Immature natural killer cell (primary cell): ENCODE data around the gene RASGRF2. TPM values are rescaled to one million over a fixed set of nuclear protein-coding genes. Genes with fewer than 3 reads are reported as not detected.

Source experiments
- DNase-seq, 3 donors: peaks; one replicate each; pipeline ENCODE4 v3.0.0; 2022; ENCODE audit warnings: mixed read lengths in 1 of 3
- H3K27ac Mint-ChIP-seq, 6 donors: one replicate each; pipeline ENCODE4 v1.8.0; 2020; ENCODE audit warnings: mixed read lengths in 6 of 6, mild to moderate bottlenecking in 5 of 6, inconsistent platforms in 4 of 6, moderate library complexity in 3 of 6
- H3K27me3 Mint-ChIP-seq, 3 donors: one replicate each; pipeline ENCODE4 v1.8.0; 2020 to 2021; ENCODE audit warnings: low read depth in 3 of 3, mild to moderate bottlenecking in 3 of 3, mixed read lengths in 3 of 3, moderate library complexity in 3 of 3, inconsistent platforms in 1 of 3
- H3K36me3 Mint-ChIP-seq, 3 donors: one replicate each; pipeline ENCODE4 v1.8.0; 2020; ENCODE audit warnings: mixed read lengths in 3 of 3, inconsistent platforms in 2 of 3, mild to moderate bottlenecking in 2 of 3
- H3K4me1 Mint-ChIP-seq, 2 donors: one replicate each; pipeline ENCODE4 v1.8.0; 2020; ENCODE audit warnings: inconsistent platforms in 2 of 2, mild to moderate bottlenecking in 2 of 2, mixed read lengths in 2 of 2, moderate library complexity in 1 of 2
- H3K4me3 Mint-ChIP-seq, 5 donors: one replicate each; pipeline ENCODE4 v1.8.0; 2020; ENCODE audit warnings: mild to moderate bottlenecking in 5 of 5, mixed read lengths in 5 of 5, inconsistent platforms in 3 of 5, moderate library complexity in 3 of 5
- H3K9me3 Mint-ChIP-seq, 6 donors: one replicate each; pipeline ENCODE4 v1.8.0; 2020; ENCODE audit warnings: mild to moderate bottlenecking in 6 of 6, mixed read lengths in 6 of 6, inconsistent platforms in 4 of 6, moderate library complexity in 3 of 6
- polyA plus RNA-seq, 3 donors: library from polyadenylated mRNA; unstranded; fragments of 300-500 nt; fragmentation: Illumina TruSeq; gene quantifications; one replicate each; pipeline ENCODE4 v1.2.3, GENCODE V29; 2021

RASGRF2 gene
- polyA plus RNA-seq, 3 donors from 2014 or later: 0.17 to 3.8 (median 1.5) TPM

DNA sequence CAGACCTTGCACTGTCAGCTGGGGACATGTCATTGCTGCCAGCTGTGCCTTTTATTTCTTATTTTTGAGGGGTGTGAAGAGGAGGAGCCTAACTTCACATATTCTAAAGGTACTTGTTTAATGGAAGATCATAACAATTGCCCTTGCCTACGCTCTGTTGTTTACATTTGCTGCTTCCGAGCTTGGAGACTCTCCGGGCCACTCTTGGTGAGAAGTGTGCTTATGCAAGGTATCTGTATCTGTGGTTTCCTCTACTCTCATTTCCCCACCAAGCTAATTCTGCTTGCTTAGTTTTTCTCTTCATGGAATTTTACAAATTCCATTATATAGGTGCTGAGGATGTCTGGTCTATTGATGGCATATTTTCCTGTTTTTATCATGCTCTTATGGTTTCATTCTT lies 105.3 kb downstream of the RASGRF2 start:
- H3K9me3 Mint-ChIP-seq: peaks cover 0 to 1% (median 0%) of the 10 kb centered on the region in 6 donors
- H3K36me3 Mint-ChIP-seq: peaks cover 0 to 3% (median under 1%) of the 10 kb centered on the region in 3 donors
- H3K4me1 Mint-ChIP-seq: no peaks in the 10 kb centered on the region
- peaks cover 0 to 3% (median 0%) of the 10 kb centered on the region in 3 donors for H3K27me3 Mint-ChIP-seq
- no peak overlapping the region for H3K4me3 Mint-ChIP-seq
- H3K27ac Mint-ChIP-seq: no peak overlapping the region
- no peak for DNase-seq

DNA sequence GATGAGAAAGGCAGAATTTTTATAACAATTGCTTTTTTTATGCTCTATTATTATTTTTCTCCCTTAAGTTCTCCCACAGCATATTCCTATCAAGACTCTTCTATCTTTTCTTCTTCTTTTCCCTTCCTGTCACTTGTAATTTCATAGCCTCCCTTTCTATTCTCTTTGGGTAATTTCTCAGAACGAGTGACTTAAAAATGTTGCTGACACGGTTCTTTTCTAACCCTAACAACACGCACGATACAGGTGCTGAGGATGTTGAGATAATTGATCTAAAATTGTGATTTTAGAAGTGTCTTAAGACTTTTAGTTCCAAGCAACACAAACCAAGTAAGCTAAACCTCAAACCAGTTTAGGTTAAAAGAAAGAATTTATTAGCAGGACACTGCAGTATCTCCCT lies 105.9 kb downstream of the RASGRF2 start:
- no peaks in the 10 kb centered on the region for H3K36me3 Mint-ChIP-seq
- no peaks in the 10 kb centered on the region for H3K4me1 Mint-ChIP-seq
- no peak overlapping the region for H3K27ac Mint-ChIP-seq
- peaks cover 0 to 3% (median 0%) of the 10 kb centered on the region in 3 donors for H3K27me3 Mint-ChIP-seq
- H3K4me3 Mint-ChIP-seq: no peak overlapping the region
- DNase-seq: no peak
- peaks cover 0 to 1% (median 0%) of the 10 kb centered on the region in 6 donors for H3K9me3 Mint-ChIP-seq

DNA sequence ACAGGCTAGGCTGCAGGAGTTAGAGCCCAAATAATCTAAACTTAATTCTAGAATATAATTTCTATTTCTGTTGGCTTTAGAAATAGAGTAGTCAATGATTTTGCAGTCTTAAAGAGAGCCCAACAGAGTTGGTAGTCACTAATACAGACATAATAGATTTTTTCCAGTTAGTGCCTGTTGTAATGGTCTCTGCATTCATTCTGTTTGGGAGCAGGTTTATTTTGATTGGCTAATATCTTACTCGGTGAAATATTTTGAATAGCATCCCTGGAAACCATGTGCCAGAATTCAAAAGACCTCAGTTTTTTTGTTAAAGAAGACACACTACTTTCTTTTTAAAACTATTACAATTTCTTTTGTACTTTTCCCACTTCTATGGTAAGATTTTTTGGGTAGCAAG lies 107.2 kb downstream of the RASGRF2 start:
- Mint-ChIP-seq H3K4me3 (no peak overlapping the region), H3K27me3 (peaks cover 0 to 3% (median 0%) of the 10 kb centered on the region in 3 donors), H3K4me1 (no peaks in the 10 kb centered on the region), H3K9me3 (peaks cover 0 to 1% (median 0%) of the 10 kb centered on the region in 6 donors), H3K36me3 (no peaks in the 10 kb centered on the region), H3K27ac (no peak overlapping the region)
- DNase-seq: no peak

DNA sequence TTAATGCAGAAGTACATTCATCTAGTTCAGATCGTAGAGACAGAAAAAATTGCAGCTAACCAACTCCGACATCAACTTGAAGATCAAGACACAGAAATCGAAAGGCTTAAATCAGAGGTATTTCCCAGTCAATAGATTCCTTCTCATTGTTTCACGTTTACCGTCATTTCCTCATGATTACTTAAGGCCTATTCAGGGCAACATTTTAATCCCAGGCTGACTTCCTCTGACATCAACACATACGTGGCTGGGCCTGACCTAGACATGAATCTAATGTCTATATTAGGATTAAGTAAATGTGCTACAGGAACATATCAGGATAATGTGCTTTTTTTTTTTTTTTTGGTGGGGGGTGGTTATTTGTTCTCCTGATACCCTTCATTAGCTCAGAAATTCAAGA lies 107.9 kb downstream of the RASGRF2 start:
- Mint-ChIP-seq H3K4me1 (no peaks in the 10 kb centered on the region), H3K27me3 (peaks cover 0 to 3% (median 0%) of the 10 kb centered on the region in 3 donors), H3K36me3 (no peaks in the 10 kb centered on the region), H3K27ac (no peak overlapping the region), H3K9me3 (peaks cover 0 to 1% (median 0%) of the 10 kb centered on the region in 6 donors), H3K4me3 (no peak overlapping the region)
- no peak for DNase-seq

DNA sequence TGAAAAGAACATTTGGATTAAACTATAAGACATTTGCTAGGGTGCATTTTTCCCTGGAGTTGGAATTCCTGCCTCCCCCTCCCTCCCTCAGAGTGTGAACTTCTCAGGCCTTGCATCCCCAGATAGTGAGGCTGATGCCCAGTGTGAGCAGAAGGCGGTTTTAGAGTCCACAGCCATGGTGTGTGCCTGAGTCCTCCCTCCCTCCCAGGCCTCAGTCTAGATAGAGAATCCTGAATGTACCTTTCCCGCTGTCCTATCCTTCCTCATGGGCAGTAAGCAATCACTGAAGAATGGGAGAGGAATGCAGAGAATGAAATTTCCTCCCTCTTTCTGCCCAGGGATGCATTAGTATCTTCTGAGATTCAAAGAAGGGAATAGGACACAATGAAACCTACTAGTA lies 108.5 kb downstream of the RASGRF2 start:
- Mint-ChIP-seq H3K27me3 (peaks cover 0 to 3% (median 0%) of the 10 kb centered on the region in 3 donors), H3K9me3 (peaks cover 0 to 1% (median 0%) of the 10 kb centered on the region in 6 donors), H3K4me1 (no peaks in the 10 kb centered on the region), H3K36me3 (no peaks in the 10 kb centered on the region), H3K27ac (no peak overlapping the region), H3K4me3 (no peak overlapping the region)
- DNase-seq: no peak

DNA sequence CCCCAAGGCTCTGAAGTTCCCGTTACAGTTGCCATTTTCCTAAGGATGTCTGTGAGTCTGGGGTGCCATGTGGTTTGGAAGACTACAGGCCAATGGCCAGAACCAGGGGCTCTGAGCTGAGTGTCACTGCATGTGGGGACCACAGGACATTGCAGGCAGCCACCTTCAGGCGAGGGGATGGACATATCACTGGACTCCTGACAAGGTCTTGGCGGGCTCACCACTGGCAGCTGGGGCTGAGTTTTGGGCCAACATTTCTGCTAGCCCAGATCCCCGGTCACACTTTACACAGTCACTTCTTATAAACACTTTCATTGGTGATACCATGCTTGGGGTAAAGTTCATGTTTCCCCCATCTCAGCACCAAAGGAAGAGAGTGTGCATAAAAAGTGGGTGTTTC lies 109.8 kb downstream of the RASGRF2 start:
- no peak overlapping the region for H3K27ac Mint-ChIP-seq
- no peak overlapping the region for H3K4me3 Mint-ChIP-seq
- peaks cover 0 to 1% (median 0%) of the 10 kb centered on the region in 6 donors for H3K9me3 Mint-ChIP-seq
- no peaks in the 10 kb centered on the region for H3K4me1 Mint-ChIP-seq
- H3K36me3 Mint-ChIP-seq: no peaks in the 10 kb centered on the region
- no peak for DNase-seq
- H3K27me3 Mint-ChIP-seq: peaks cover 0 to 3% (median 0%) of the 10 kb centered on the region in 3 donors

DNA sequence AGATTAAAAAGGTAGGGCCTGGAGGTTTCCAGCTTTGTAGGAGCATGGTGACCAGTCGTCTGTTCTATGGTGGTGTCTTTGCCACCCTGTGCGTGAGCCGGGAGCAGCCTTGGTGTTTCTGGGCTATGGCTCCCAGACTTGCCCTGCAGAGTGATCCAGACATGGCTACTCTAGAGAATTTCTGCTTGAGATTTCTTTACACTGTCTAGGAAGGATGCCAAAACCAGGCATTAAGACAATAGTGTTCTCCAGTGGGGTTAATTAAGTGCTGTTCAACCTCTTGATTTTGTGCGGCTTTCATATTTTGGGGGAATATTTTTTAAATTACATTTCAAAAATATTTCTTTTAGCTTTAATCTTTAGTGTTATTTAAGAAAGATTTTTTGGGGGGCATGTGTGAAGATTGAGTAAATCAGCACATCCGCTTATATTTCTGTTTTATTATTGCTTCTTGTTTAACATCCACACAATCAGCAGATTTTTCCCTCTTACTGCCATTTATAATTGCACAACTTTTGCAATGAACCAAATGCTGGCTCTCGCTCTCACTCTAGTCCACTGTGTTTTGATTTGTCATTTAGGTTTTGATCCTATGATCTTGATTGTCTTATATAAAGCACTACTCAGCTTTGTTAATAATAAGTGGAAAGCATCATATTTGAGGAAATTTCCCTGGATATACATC lies 110.5 kb downstream of the RASGRF2 start:
- DNase-seq: no peak
- no peaks in the 10 kb centered on the region for H3K4me1 Mint-ChIP-seq
- H3K36me3 Mint-ChIP-seq: no peaks in the 10 kb centered on the region
- no peak overlapping the region for H3K4me3 Mint-ChIP-seq
- H3K27ac Mint-ChIP-seq: no peak overlapping the region
- H3K27me3 Mint-ChIP-seq: peaks cover 0 to 1% (median 0%) of the 10 kb centered on the region in 3 donors
- H3K9me3 Mint-ChIP-seq: peaks cover 0 to 1% (median 0%) of the 10 kb centered on the region in 6 donors

DNA sequence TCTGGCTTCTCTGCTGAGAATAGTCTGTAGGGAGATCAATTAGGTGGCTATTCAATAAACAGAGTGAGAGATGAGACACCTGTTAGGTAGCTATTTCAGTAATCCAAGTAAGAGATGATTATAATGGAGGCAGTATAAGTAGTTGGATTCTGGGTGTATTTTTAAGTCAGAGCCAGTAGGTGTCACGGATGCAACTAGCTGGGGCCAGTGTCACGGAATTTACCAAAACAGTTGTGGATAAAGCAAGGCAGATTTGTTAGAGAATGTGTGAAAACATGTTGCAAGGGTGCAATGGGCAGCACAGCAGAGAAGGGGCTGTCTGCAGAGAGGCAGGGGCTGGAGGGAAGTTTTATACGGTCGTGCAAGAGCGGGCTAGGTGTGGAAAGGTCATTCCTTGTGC lies 114.9 kb downstream of the RASGRF2 start:
- Mint-ChIP-seq H3K27ac (no peak overlapping the region), H3K27me3 (no peaks in the 10 kb centered on the region), H3K4me3 (no peak overlapping the region), H3K36me3 (no peaks in the 10 kb centered on the region), H3K4me1 (no peaks in the 10 kb centered on the region), H3K9me3 (peaks cover 0 to 2% (median 0%) of the 10 kb centered on the region in 6 donors)
- no peak for DNase-seq

DNA sequence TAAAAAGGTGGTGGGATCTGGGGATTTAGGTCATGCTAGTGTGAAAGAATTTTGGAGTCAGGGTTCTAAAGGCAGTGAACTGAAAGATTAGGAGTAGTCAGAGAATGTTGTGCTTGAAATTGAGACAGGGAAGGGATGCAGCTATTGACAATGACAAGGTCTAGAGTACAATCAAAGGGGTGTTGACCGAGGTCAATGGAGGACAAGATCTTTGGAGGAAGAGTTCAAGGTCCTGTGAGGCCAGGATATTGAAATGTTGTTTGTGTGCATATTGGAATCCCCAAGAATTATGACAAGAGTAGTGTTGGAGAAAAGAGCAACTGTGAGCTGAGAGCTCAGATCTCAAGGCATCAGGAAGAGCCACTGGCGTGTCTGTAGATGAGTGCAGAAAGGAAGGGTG lies 116.9 kb downstream of the RASGRF2 start:
- Mint-ChIP-seq H3K27me3 (no peaks in the 10 kb centered on the region), H3K9me3 (peaks cover 0 to 2% (median 0%) of the 10 kb centered on the region in 6 donors), H3K36me3 (no peaks in the 10 kb centered on the region), H3K27ac (no peak overlapping the region), H3K4me3 (no peak overlapping the region), H3K4me1 (no peaks in the 10 kb centered on the region)
- no peak for DNase-seq

DNA sequence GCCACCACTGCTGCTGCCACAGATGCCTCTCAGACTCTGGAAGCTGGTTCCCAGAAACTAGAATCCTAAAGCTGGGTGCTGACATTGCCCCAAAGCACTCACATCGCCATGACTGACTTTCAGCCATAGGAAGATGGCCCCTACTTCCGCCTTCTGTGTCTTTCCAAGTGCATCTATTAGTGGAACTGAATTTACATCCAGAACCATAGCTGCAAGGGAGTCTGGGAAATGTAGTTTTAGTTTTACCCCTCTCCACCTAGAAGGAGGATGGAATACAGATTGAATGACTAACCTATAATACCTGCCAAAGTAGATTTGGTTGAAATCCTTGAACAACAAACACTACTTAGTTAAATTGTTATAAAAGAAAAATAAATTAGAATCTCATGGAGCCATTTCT lies 118.8 kb downstream of the RASGRF2 start:
- no peak overlapping the region for H3K27ac Mint-ChIP-seq
- DNase-seq: no peak
- peaks cover 0 to 2% (median 0%) of the 10 kb centered on the region in 3 donors for H3K27me3 Mint-ChIP-seq
- no peaks in the 10 kb centered on the region for H3K36me3 Mint-ChIP-seq
- H3K4me3 Mint-ChIP-seq: no peak overlapping the region
- H3K9me3 Mint-ChIP-seq: peaks cover 0 to 2% (median 0%) of the 10 kb centered on the region in 6 donors
- no peaks in the 10 kb centered on the region for H3K4me1 Mint-ChIP-seq

DNA sequence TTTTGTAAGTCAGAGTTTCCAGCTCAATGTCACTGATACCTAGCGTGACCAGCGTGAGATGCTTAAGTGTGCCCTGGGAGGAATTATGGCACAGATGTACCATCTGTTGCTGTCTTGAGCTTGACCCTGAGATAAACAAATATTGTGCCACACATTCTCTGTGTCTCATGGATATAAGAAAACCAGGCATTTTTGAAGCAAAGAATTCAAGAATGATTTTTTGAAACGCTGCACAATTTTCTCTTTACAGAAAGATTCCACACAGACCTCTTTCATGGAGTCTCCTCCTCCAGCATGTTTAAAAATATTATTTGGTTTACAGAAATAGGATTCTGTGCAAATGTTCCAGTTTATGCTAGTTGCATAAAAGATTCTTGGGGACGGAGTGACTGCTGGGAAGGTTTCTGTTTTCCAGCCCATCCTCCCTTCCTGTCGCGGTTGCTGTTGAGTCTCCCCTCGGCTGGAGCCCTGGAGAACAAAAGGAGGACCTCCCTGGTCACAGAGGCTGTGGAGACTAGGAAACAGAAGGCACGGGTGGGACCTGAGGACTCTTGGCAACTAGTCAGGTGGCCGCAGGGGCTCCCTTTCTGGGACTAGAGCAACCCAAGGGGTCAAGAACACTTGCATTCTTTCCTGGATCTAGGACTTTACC lies 120.8 kb downstream of the RASGRF2 start:
- DNase-seq: no peak
- no peak overlapping the region for H3K4me3 Mint-ChIP-seq
- peaks cover 0 to 2% (median 0%) of the 10 kb centered on the region in 6 donors for H3K9me3 Mint-ChIP-seq
- H3K36me3 Mint-ChIP-seq: no peaks in the 10 kb centered on the region
- no peaks in the 10 kb centered on the region for H3K4me1 Mint-ChIP-seq
- peaks cover 0 to 2% (median 0%) of the 10 kb centered on the region in 3 donors for H3K27me3 Mint-ChIP-seq
- H3K27ac Mint-ChIP-seq: no peak overlapping the region

DNA sequence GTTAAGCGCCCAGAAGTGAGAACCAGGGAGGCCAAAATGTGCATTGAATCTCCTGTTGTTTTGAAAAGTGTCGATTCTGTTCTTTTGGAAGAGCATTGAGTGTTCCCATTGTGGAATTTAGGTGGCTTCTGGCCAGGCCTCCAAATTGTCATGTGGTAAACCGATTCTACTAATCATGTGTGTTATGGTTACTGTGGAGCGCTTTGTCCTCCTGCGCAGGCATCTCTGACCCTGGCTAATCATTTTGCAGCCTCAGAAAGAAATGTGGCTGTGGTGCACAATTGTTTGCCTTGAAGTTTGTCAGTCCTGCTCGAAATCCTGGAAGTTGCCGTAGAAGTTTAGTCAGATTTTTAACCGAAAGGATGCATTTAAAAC lies 121.3 kb downstream of the RASGRF2 start:
- H3K27ac Mint-ChIP-seq: no peak overlapping the region
- no peak overlapping the region for H3K4me3 Mint-ChIP-seq
- DNase-seq: no peak
- H3K27me3 Mint-ChIP-seq: peaks cover 0 to 2% (median 0%) of the 10 kb centered on the region in 3 donors
- H3K36me3 Mint-ChIP-seq: no peaks in the 10 kb centered on the region
- peaks cover 0 to 2% (median 0%) of the 10 kb centered on the region in 6 donors for H3K9me3 Mint-ChIP-seq
- no peaks in the 10 kb centered on the region for H3K4me1 Mint-ChIP-seq

DNA sequence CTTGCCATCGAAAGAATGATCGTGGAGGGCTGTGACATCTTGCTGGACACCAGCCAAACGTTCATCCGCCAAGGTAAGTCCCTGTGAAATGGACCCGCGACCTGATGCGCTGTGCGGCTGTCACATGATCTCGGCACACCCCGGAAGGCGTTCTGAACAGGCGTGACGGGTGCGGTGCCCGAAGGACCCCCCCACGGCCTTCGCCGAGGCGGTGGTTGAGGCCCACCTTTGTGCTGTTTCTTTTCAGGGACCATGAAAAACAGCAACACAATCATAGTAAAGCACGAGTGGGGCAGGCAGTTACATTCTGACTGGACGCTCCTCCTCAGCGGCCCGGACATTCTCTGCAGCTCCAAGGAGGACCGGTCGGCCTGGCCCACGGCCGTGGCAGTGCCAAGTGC lies 126.7 kb downstream of the RASGRF2 start:
- Mint-ChIP-seq H3K4me1 (no peaks in the 10 kb centered on the region), H3K4me3 (no peak overlapping the region), H3K36me3 (peaks cover 0 to 4% (median 0%) of the 10 kb centered on the region in 3 donors), H3K27me3 (peaks cover 0 to 4% (median 2%) of the 10 kb centered on the region in 3 donors), H3K9me3 (no peaks in the 10 kb centered on the region), H3K27ac (no peak overlapping the region)
- no peak for DNase-seq

DNA sequence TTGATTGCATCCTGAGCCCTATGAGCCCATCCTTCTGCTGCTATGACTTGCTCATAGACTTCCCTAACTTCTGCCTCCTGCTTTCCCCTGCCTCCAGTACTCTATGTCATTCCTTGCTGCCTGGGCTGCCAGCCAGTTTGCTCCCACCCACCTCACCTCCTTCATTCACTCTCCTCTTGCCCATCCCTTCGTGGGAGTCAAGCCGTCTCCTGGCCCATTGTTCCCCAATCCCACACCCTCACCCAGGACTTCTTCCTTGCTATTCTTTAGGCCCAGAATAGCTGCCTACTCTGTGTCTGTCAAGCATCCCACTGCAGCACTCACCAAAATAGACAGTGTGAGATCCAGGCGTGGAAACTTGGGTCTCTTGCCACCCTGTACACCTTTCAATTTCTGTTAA lies 131.0 kb downstream of the RASGRF2 start:
- H3K4me1 Mint-ChIP-seq: no peaks in the 10 kb centered on the region
- no peaks in the 10 kb centered on the region for H3K9me3 Mint-ChIP-seq
- no peak overlapping the region for H3K4me3 Mint-ChIP-seq
- no peak overlapping the region for H3K27ac Mint-ChIP-seq
- peaks cover 0 to 4% (median 0%) of the 10 kb centered on the region in 3 donors for H3K36me3 Mint-ChIP-seq
- H3K27me3 Mint-ChIP-seq: peaks cover 0 to 4% (median 0%) of the 10 kb centered on the region in 3 donors
- DNase-seq: no peak
